HepG2 (cell line): Measurements from ENCODE around the gene GGT1. TPM values are rescaled to one million over a fixed set of nuclear protein-coding genes. Genes with fewer than 3 reads are reported as not detected.
A peak's percentile ranks its signal among the peaks of the same experiment; 100 is the strongest.

Experiments
- ADNP ChIP-seq: sonication (generic); formaldehyde crosslinking; IDR thresholded peaks from 2 replicates; pipeline ENCODE4 v1.4.0; 2020; ENCODE audit warnings: missing genetic modification reagents
- DPF2 ChIP-seq: sonication (generic); formaldehyde crosslinking; IDR thresholded peaks from 2 replicates; pipeline ENCODE4 v1.4.0; 2020; ENCODE audit warnings: mild to moderate bottlenecking, low read depth, missing genetic modification reagents, borderline replicate concordance
- ETV5 ChIP-seq: IDR thresholded peaks from 2 replicates; pipeline ENCODE4 v1.6.1; 2018; ENCODE audit warnings: missing biosample characterization, missing genetic modification reagents, inconsistent platforms, borderline replicate concordance
- GTF2F1 ChIP-seq: fragments of 150-350 bp; IDR thresholded peaks from 2 replicates; pipeline ENCODE4 v1.6.1; 2014; ENCODE audit warnings: low read length
- HHEX ChIP-seq: IDR thresholded peaks from 2 replicates; pipeline ENCODE4 v1.6.1; 2016; ENCODE audit warnings: control low read depth
- HMG20B ChIP-seq: conservative IDR thresholded peaks from 2 replicates; pipeline ENCODE4 v1.6.1; 2016; ENCODE audit warnings: missing genetic modification reagents, missing compliant biosample characterization
- HNRNPK ChIP-seq: fragments of 200-400 bp; formaldehyde crosslinking; IDR thresholded peaks from 2 replicates; pipeline ENCODE4 v1.6.1; 2018; ENCODE audit warnings: low read length, low read depth, moderate library complexity, mild to moderate bottlenecking; ENCODE audit not compliant: poor library complexity, severe bottlenecking
- IRF2 ChIP-seq: IDR thresholded peaks from 2 replicates; pipeline ENCODE4 v1.6.1; 2018; ENCODE audit warnings: missing genetic modification reagents, missing compliant biosample characterization
- KDM6A ChIP-seq: IDR thresholded peaks from 2 replicates; pipeline ENCODE4 v1.6.1; 2016; ENCODE audit warnings: low read depth
- NFE2L1 ChIP-seq: sonication (generic); formaldehyde crosslinking; IDR thresholded peaks from 2 replicates; pipeline ENCODE4 v1.4.0; 2020; ENCODE audit warnings: missing genetic modification reagents, mild to moderate bottlenecking, borderline replicate concordance
- NFKBIZ ChIP-seq: IDR thresholded peaks from 2 replicates; pipeline ENCODE4 v1.6.1; 2018; ENCODE audit warnings: missing genetic modification reagents, missing compliant biosample characterization
- SIN3A ChIP-seq: IDR thresholded peaks from 2 replicates; pipeline ENCODE4 v1.6.1; 2011; ENCODE audit warnings: low read depth, mild to moderate bottlenecking, control low read depth, low read length, borderline replicate concordance
- SRSF9 ChIP-seq: fragments of 200-400 bp; formaldehyde crosslinking; IDR thresholded peaks from 2 replicates; pipeline ENCODE4 v1.6.1; 2018; ENCODE audit warnings: borderline replicate concordance, mild to moderate bottlenecking, low read depth, low read length; ENCODE audit not compliant: insufficient read depth, poor library complexity, severe bottlenecking
- ZNF10 ChIP-seq: sonication (generic); formaldehyde crosslinking; IDR thresholded peaks from 2 replicates; pipeline ENCODE4 v1.4.0; 2020; ENCODE audit warnings: mild to moderate bottlenecking, low read depth, missing genetic modification reagents, borderline replicate concordance
- ZNF235 ChIP-seq: sonication (generic); formaldehyde crosslinking; IDR thresholded peaks from 2 replicates; pipeline ENCODE4 v1.8.1; 2023; ENCODE audit warnings: mild to moderate bottlenecking, missing genetic modification reagents, borderline replicate concordance
- ZNF350 ChIP-seq: sonication (generic); formaldehyde crosslinking; IDR thresholded peaks from 2 replicates; pipeline ENCODE4 v1.4.0; 2020; ENCODE audit warnings: mild to moderate bottlenecking, low read depth, missing genetic modification reagents, borderline replicate concordance
- ZNF432 ChIP-seq: sonication (generic); formaldehyde crosslinking; IDR thresholded peaks from 2 replicates; pipeline ENCODE4 v1.5.0; 2020; ENCODE audit warnings: missing genetic modification reagents, mild to moderate bottlenecking, borderline replicate concordance
- ZNF652 ChIP-seq: IDR thresholded peaks from 2 replicates; pipeline ENCODE4 v1.6.1; 2016; ENCODE audit warnings: low read depth, borderline replicate concordance
- ZNF782 ChIP-seq: sonication (generic); formaldehyde crosslinking; IDR thresholded peaks from 2 replicates; pipeline ENCODE4 v1.4.0; 2020; ENCODE audit warnings: missing genetic modification reagents, mild to moderate bottlenecking, borderline replicate concordance
- polyA plus RNA-seq, 8 experiments: library from polyadenylated mRNA; depleted of rRNA in 3 of 8; stranded (reverse) in 7 of 8; unstranded in 1 of 8; fragments of >200 nt; fragmentation: Illumina TruSeq in 4 of 8; extraction: Trizol in 4 of 8; gene quantifications; 2 replicates each; pipeline versions ENCODE4 v1.2.1 to v1.2.3, GENCODE V29; 2011 to 2016; ENCODE audit warnings: low read depth in 4 of 8, missing spikeins in 1 of 8, mixed read lengths in 1 of 8; ENCODE audit not compliant: insufficient read depth in 1 of 8
- total RNA-seq, 5 experiments: library from RNA; depleted of rRNA; stranded (reverse); fragments of >200 nt; fragmentation: Illumina TruSeq; extraction: Trizol; gene quantifications; 2 replicates each; pipeline ENCODE4 v1.2.3, GENCODE V29; 2016; ENCODE audit warnings: low read depth in 1 of 5
- TF ChIP-seq, protein P1 (sequence below): IDR thresholded peaks from 2 replicates; pipeline ENCODE4 v1.6.1; 2016
- TF ChIP-seq, protein P2 (sequence below): sonication (generic); formaldehyde crosslinking; IDR thresholded peaks from 2 replicates; pipeline ENCODE4 v1.5.0; 2020; ENCODE audit warnings: missing genetic modification reagents

Gene GGT1
- total and polyA plus RNA-seq, 2 of the 13 experiments (the other 11 are each of a cell fraction or from before 2014, with no cell fraction given), result 29.9 to 103 TPM

DNA sequence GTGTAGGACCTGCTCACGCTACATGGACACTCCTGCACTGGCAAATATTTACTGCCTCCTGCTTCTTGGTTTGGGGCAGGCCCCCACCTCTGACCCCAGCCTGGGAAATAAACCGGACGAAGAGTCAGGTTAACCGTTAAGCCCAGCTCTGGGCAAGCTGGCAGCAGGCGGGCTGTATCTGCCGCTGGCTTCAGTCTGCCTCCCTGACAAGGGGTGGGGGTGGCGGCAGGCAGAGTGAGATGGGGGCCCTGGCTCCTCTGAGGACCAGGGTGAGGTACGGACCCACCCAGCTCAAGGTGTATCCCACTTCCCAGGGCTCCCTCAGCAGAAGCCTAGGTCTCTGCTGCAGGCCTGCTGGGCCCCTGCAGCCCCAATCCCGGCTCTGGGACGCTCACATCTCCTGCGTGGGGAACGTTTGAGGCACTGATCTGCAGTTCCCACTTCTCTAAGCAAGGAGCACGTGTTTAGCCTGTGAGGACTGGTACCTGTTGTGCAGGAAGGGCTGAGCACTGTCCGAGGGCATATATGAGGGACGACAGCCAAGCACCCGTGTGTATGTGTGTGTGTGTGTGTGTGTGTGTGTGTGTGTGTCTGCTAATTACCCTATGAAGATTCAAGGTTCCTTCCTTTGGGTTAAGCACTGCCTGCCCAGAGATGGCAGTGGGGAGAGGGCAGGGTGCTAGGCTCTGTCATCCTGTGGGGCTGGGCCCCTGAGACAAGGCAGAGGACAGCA, 9.0 kb upstream of the GGT1 start (continued):
- TF ChIP-seq ZNF10 (no peak), NFKBIZ (CRISPR knock-in tag) (no peak), HMG20B (CRISPR knock-in tag) (peak; percentile 89), ADNP (CRISPR knock-in tag) (no peak), ZNF235 (CRISPR knock-in tag) (no peak), HHEX (no peak), KDM6A (CRISPR knock-in tag) (0 out of 2 replicates have a peak, but pooled peaks have one; percentile 5), ZNF782 (CRISPR knock-in tag) (no peak), HNRNPK (no peak), ZNF652 (peak; percentile 17; the same call in 1 of the 2 replicates), ETV5 (CRISPR knock-in tag) (peak; percentile 85), NFE2L1 (CRISPR knock-in tag) (no peak), ZNF350 (CRISPR knock-in tag) (peak; percentile 15; the same call in 1 of the 2 replicates), SRSF9 (no peak), DPF2 (CRISPR knock-in tag) (no peak), IRF2 (CRISPR knock-in tag) (0 out of 2 replicates have a peak, but pooled peaks have one; percentile 42), ZNF432 (CRISPR knock-in tag) (no peak), GTF2F1 (no peak), SIN3A (peak; percentile 70; the same call in 1 of the 2 replicates)
- TF ChIP-seq, protein P1, sequence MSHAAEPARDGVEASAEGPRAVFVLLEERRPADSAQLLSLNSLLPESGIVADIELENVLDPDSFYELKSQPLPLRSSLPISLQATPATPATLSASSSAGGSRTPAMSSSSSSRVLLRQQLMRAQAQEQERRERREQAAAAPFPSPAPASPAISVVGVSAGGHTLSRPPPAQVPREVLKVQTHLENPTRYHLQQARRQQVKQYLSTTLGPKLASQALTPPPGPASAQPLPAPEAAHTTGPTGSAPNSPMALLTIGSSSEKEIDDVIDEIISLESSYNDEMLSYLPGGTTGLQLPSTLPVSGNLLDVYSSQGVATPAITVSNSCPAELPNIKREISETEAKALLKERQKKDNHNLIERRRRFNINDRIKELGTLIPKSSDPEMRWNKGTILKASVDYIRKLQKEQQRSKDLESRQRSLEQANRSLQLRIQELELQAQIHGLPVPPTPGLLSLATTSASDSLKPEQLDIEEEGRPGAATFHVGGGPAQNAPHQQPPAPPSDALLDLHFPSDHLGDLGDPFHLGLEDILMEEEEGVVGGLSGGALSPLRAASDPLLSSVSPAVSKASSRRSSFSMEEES (CRISPR knock-in tag), result 0 out of 2 replicates have a peak, but pooled peaks have one; percentile 20
- TF ChIP-seq, protein P2, sequence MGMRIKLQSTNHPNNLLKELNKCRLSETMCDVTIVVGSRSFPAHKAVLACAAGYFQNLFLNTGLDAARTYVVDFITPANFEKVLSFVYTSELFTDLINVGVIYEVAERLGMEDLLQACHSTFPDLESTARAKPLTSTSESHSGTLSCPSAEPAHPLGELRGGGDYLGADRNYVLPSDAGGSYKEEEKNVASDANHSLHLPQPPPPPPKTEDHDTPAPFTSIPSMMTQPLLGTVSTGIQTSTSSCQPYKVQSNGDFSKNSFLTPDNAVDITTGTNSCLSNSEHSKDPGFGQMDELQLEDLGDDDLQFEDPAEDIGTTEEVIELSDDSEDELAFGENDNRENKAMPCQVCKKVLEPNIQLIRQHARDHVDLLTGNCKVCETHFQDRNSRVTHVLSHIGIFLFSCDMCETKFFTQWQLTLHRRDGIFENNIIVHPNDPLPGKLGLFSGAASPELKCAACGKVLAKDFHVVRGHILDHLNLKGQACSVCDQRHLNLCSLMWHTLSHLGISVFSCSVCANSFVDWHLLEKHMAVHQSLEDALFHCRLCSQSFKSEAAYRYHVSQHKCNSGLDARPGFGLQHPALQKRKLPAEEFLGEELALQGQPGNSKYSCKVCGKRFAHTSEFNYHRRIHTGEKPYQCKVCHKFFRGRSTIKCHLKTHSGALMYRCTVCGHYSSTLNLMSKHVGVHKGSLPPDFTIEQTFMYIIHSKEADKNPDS (CRISPR knock-in tag), result 0 out of 2 replicates have a peak, but pooled peaks have one; percentile 25
